BJ (cell line): ENCODE measurements around the gene SYK. TPM values are rescaled to one million over a fixed set of nuclear protein-coding genes. Genes with fewer than 3 reads are reported as not detected.
"Not testable (repeated sequence)": the region's sequence is repeated elsewhere in the genome, so short reads cannot be mapped to it uniquely, and the experiment has no call there.

Experiments used
- CTCF ChIA-PET: fragments of 350-600 bp; formaldehyde crosslinking; extraction: SDS; loops from one replicate; lab custom pipeline; 2021; ENCODE audit warnings: antibody characterized with exemption, inconsistent platforms; lab: Yijun Ruan, JAX
- POLR2A ChIA-PET: fragments of 300-600 bp; sonication (Branson Sonifier 250); formaldehyde crosslinking; extraction: SDS; loops from one replicate; lab custom pipeline; 2021; ENCODE audit warnings: antibody characterized with exemption; lab: Charles Lee
- DNase-seq: peaks from one replicate; pipeline ENCODE4 v3.0.0-alpha.2; 2011; ENCODE audit warnings: low read depth
- H3K27me3 ChIP-seq: 2 replicates; pipeline ENCODE4 v1.6.0; 2011; ENCODE audit warnings: low read length; ENCODE audit not compliant: control insufficient read depth, insufficient read depth
- H3K36me3 ChIP-seq: 2 replicates; pipeline ENCODE4 v1.5.1; 2011; ENCODE audit warnings: low read length; ENCODE audit not compliant: control insufficient read depth, insufficient read depth
- H3K4me3 ChIP-seq: 2 replicates; pipeline ENCODE4 v1.5.1; 2011; ENCODE audit warnings: low read depth, mild to moderate bottlenecking, control low read depth, low read length
- polyA plus RNA-seq: library from polyadenylated mRNA; depleted of rRNA; stranded (reverse); fragments of >200 nt; gene quantifications from 2 replicates; pipeline ENCODE4 v1.2.3, GENCODE V29; 2011
- TF ChIP-seq, protein P1 (sequence below): IDR thresholded peaks from 2 replicates; pipeline ENCODE4 v1.5.1; 2011; ENCODE audit warnings: low read depth, mild to moderate bottlenecking, control low read depth, inconsistent platforms, low read length, moderate library complexity; ENCODE audit not compliant: insufficient read depth

Gene SYK
- polyA plus RNA-seq, 1 experiment, result not detected

DNA sequence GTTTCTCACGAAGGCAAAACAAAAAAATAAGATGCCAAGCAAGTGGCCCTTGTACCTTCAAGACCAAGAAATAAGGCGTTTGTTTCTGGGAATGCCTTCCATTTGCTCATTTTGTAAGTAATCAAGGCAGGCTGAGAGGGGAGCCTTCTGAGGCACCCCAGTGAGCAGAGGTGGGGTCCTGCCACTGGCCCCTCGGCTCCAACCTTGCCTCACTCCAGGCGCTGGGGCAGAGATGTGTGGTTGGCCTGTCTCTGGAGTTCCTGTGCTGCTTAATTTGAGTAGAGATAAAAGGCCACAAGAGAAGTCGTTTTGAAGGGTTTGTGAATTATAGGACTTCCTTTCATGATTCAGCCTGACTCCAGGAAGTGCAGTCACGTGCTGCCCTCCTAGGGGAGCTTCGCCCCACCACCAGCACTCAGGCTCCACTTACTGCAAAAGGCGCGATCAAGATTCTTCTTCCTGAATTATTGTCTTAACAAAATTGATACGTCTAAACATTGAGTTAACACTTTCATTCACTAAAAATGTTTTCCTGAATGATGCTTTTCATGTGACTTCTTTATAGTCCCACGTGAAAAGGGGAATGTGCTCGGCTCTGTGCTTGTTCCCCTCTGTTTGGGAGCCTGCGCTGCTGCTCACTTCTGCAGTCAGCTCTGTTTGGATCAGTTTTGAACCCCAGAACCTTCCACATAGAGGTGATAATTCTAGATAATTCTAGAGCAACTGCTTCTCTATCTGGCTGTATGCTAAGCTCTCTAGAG lies 13.7 kb downstream of the SYK start:
- Histone ChIP-seq H3K36me3 (no peaks in the 10 kb centered on the region), H3K4me3 (no peak overlapping the region), H3K27me3 (no peaks in the 10 kb centered on the region)
- TF ChIP-seq, protein P1, sequence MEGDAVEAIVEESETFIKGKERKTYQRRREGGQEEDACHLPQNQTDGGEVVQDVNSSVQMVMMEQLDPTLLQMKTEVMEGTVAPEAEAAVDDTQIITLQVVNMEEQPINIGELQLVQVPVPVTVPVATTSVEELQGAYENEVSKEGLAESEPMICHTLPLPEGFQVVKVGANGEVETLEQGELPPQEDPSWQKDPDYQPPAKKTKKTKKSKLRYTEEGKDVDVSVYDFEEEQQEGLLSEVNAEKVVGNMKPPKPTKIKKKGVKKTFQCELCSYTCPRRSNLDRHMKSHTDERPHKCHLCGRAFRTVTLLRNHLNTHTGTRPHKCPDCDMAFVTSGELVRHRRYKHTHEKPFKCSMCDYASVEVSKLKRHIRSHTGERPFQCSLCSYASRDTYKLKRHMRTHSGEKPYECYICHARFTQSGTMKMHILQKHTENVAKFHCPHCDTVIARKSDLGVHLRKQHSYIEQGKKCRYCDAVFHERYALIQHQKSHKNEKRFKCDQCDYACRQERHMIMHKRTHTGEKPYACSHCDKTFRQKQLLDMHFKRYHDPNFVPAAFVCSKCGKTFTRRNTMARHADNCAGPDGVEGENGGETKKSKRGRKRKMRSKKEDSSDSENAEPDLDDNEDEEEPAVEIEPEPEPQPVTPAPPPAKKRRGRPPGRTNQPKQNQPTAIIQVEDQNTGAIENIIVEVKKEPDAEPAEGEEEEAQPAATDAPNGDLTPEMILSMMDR, result no peak
- no peak for DNase-seq
- ChIA-PET POLR2A (no interaction called here), CTCF (no interaction called here)

DNA sequence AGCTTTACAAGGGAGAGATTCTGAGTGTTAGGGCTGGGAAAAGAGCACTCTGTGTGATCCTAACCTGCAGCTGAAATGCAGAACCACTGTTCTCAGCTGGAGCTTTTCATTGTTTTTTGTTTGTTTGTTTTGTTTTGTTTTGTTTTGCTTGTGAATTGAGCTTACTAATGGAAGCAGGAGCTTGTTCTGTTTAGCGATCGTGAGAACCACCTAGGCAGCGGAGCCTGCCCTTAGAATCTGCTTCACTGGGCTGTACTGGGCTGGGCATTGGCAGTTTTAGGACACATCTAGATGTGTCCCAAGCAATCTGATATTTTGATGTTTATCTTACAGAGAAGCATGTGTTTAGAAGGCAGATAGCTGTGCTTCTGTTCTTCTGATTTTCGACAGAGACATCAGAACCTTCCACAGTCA lies 14.3 kb downstream of the SYK start:
- CTCF ChIA-PET, result no interaction called here
- POLR2A ChIA-PET, result no interaction called here
- TF ChIP-seq, protein P1, result no peak
- no peaks in the 10 kb centered on the region for H3K36me3 ChIP-seq
- no peak overlapping the region for H3K4me3 ChIP-seq
- no peaks in the 10 kb centered on the region for H3K27me3 ChIP-seq
- DNase-seq, result no peak

DNA sequence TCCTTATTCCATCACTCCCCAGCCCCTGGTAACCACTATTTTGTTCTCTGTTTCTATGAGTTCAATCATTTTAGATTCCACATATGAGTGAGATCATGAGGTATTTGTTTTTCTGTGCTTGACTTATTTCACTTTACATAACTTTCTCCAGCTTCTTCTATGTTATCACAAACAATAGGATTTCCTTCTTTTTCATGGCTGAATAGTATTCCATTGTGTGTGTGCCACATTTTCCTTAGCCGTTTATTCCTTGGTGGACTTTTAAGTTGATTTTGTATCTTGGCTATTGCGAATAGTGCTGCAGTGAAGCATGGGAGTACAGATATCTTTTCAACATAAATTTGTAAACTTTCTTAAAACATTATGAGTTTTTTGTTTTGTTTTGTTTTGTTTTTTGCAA lies 15.1 kb downstream of the SYK start:
- no peaks in the 10 kb centered on the region for H3K36me3 ChIP-seq
- DNase-seq, result no peak
- no peak overlapping the region for H3K4me3 ChIP-seq
- CTCF ChIA-PET, result no interaction called here
- POLR2A ChIA-PET, result no interaction called here
- TF ChIP-seq, protein P1, result no peak
- no peaks in the 10 kb centered on the region for H3K27me3 ChIP-seq

DNA sequence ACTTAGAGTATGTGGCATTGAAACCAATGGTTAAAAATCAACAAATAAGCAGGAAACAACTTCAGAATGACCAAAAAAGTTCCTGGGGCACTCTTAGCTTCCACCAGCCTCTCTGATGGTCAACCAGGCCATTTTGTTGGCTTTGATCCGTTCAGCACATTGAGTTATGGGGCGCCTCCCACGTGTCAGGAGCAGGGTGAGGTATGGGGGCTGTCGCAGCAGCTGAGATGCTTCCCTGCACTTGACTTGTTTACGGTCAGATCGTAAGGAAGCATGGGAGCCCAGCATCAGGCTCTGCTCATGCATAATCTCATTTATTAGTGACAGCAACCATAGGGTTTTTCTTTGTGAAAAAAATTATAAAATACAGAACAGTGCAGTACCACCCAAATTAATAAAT lies 16.7 kb downstream of the SYK start:
- TF ChIP-seq, protein P1, result no peak
- ChIA-PET CTCF (interaction anchor here (1.2 kb wide), 1 partner anchor 14 kb away, joined by 3 read pairs; no protein-coding TSS in a partner anchor), POLR2A (no interaction called here)
- no peak for DNase-seq
- Histone ChIP-seq H3K36me3 (no peaks in the 10 kb centered on the region), H3K4me3 (no peak overlapping the region), H3K27me3 (no peaks in the 10 kb centered on the region)

DNA sequence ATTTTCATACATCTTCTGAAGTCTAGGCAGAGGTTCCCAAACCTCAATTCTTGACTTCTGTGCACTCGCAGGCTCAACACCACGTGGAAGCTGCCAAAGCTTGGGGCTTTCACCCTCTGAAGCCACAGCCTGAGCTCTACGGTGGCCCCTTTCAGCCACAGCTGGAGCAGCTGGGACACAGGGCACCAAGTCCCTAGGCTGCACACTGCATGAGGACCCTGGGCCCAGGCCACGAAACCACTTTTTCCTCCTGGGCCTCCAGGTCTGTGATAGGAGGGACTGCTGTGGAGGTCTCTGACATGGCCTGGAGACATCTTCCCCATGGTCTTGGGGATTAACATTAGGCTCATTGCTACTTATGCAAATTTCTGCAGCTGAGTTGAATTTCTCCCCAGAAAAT lies 18.8 kb downstream of the SYK start:
- H3K36me3 ChIP-seq, CTCF ChIA-PET, POLR2A ChIA-PET, DNase-seq, H3K4me3 ChIP-seq, H3K27me3 ChIP-seq: not testable (repeated sequence)

DNA sequence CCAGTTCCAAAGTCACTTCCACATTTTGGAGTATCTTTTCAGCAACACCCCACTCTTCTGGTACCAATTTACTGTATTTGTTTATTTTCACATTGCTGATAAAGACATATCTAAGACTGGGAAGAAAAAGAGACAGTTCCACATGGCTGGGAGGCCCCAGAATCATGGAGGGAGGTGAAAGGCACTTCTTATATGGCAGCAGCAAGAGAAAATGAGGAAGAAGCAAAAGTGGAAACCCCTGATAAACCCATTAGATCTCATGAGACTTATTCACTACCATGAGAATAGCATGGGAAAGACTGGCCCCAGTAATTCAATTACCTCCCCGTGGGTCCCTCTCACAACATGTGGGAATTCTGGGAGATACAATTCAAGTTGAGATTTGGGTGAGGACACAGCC lies 19.6 kb downstream of the SYK start:
- H3K27me3 ChIP-seq, DNase-seq, H3K36me3 ChIP-seq, CTCF ChIA-PET, POLR2A ChIA-PET, H3K4me3 ChIP-seq: not testable (repeated sequence)
